NT2/D1 (cell line): ENCODE results near the gene USP6NL.

Experiments
- DNase-seq: peaks from one replicate; pipeline ENCODE4 v3.0.0-alpha.2; 2011; ENCODE audit warnings: low read depth, low spot score
- H3K27me3 ChIP-seq: 2 replicates; pipeline ENCODE4 v1.6.0; 2011; ENCODE audit warnings: mild to moderate bottlenecking; ENCODE audit not compliant: insufficient read length, insufficient read depth
- H3K36me3 ChIP-seq: 2 replicates; pipeline ENCODE4 v1.6.1; 2011; ENCODE audit warnings: mild to moderate bottlenecking, low read length, mixed read lengths; ENCODE audit not compliant: insufficient read depth, insufficient read length
- H3K4me1 ChIP-seq: 2 replicates; pipeline ENCODE4 v1.5.1; 2011; ENCODE audit not compliant: insufficient read depth, insufficient read length
- H3K4me3 ChIP-seq: 2 replicates; pipeline ENCODE4 v1.5.1; 2011; ENCODE audit warnings: low read depth; ENCODE audit not compliant: insufficient read length
- H3K9ac ChIP-seq: 2 replicates; pipeline ENCODE4 v1.6.0; 2011; ENCODE audit warnings: low read depth; ENCODE audit not compliant: insufficient read length
- H3K9me3 ChIP-seq: 2 replicates; pipeline ENCODE4 v1.5.1; 2011; ENCODE audit warnings: mild to moderate bottlenecking, low read length; ENCODE audit not compliant: insufficient read depth
- SUZ12 ChIP-seq: IDR thresholded peaks from 2 replicates; pipeline ENCODE4 v1.6.1; 2011; ENCODE audit not compliant: insufficient read length, insufficient read depth; ENCODE audit errors: extremely low read depth
- YY1 ChIP-seq: IDR thresholded peaks from 2 replicates; pipeline ENCODE4 v1.6.1; 2011; ENCODE audit not compliant: insufficient read length, insufficient read depth
- ZNF274 ChIP-seq: IDR thresholded peaks from 2 replicates; pipeline ENCODE4 v1.6.1; 2011; ENCODE audit warnings: mild to moderate bottlenecking, low read depth, low read length

Gene USP6NL

GRCh38 chr10:11560076-11560709 lies 51.3 kb downstream of the USP6NL start:
- Histone ChIP-seq H3K4me3 (no peak overlapping the region), H3K4me1 (no peaks in the 10 kb centered on the region), H3K9ac (no peak overlapping the region), H3K36me3 (no peaks in the 10 kb centered on the region), H3K9me3 (no peaks in the 10 kb centered on the region), H3K27me3 (no peaks in the 10 kb centered on the region)
- no peak for DNase-seq
- TF ChIP-seq SUZ12, result no peak
- TF ChIP-seq YY1, result no peak
- TF ChIP-seq ZNF274, result no peak

GRCh38 chr10:11557967-11558366 lies 53.5 kb downstream of the USP6NL start:
- Histone ChIP-seq H3K4me1 (no peaks in the 10 kb centered on the region), H3K9me3 (no peaks in the 10 kb centered on the region), H3K27me3 (no peaks in the 10 kb centered on the region), H3K9ac (no peak overlapping the region), H3K4me3 (no peak overlapping the region), H3K36me3 (no peaks in the 10 kb centered on the region)
- no peak for TF ChIP-seq SUZ12
- no peak for TF ChIP-seq YY1
- TF ChIP-seq ZNF274, result no peak
- no peak for DNase-seq

GRCh38 chr10:11557513-11557912 lies 53.9 kb downstream of the USP6NL start:
- Histone ChIP-seq H3K9ac (no peak overlapping the region), H3K4me1 (no peaks in the 10 kb centered on the region)
- TF ChIP-seq YY1 (no peak), SUZ12 (no peak), ZNF274 (no peak)

GRCh38 chr10:11555556-11555955 lies 55.9 kb downstream of the USP6NL start:
- Histone ChIP-seq H3K4me3 (no peak overlapping the region), H3K9me3 (no peaks in the 10 kb centered on the region), H3K4me1 (no peaks in the 10 kb centered on the region), H3K27me3 (no peaks in the 10 kb centered on the region), H3K9ac (no peak overlapping the region), H3K36me3 (no peaks in the 10 kb centered on the region)
- DNase-seq, result no peak
- no peak for TF ChIP-seq SUZ12
- TF ChIP-seq YY1, result no peak

More at GRCh38 chr10:11557513-11557912, 53.9 kb downstream of the USP6NL start:
- Histone ChIP-seq H3K9me3 (no peaks in the 10 kb centered on the region), H3K27me3 (no peaks in the 10 kb centered on the region), H3K36me3 (no peaks in the 10 kb centered on the region), H3K4me3 (no peak overlapping the region)
- DNase-seq, result no peak

- TF ChIP-seq SUZ12 (no peak), ZNF274 (no peak), YY1 (no peak)
- no peak for DNase-seq
- H3K27me3 ChIP-seq, result no peaks in the 10 kb centered on the region
- no peaks in the 10 kb centered on the region for H3K9me3 ChIP-seq
- no peaks in the 10 kb centered on the region for H3K4me1 ChIP-seq
- H3K4me3 ChIP-seq, result no peak overlapping the region
- H3K9ac ChIP-seq, result no peak overlapping the region
- no peaks in the 10 kb centered on the region for H3K36me3 ChIP-seq
Measured at GRCh38 chr10:11553773-11554381, 57.6 kb downstream of the USP6NL start.

- Histone ChIP-seq H3K4me1 (no peaks in the 10 kb centered on the region), H3K4me3 (no peak overlapping the region), H3K27me3 (no peaks in the 10 kb centered on the region), H3K9me3 (no peaks in the 10 kb centered on the region), H3K9ac (no peak overlapping the region), H3K36me3 (no peaks in the 10 kb centered on the region)
- no peak for DNase-seq
- no peak for TF ChIP-seq SUZ12
- no peak for TF ChIP-seq YY1
- no peak for TF ChIP-seq ZNF274
Measured at GRCh38 chr10:11551916-11552602, 59.4 kb downstream of the USP6NL start.

GRCh38 chr10:11551104-11551503 lies 60.3 kb downstream of the USP6NL start:
- no peak overlapping the region for H3K4me3 ChIP-seq
- H3K9ac ChIP-seq, result no peak overlapping the region
- no peaks in the 10 kb centered on the region for H3K27me3 ChIP-seq
- TF ChIP-seq YY1, result no peak
- no peak for TF ChIP-seq SUZ12
- H3K36me3 ChIP-seq, result no peaks in the 10 kb centered on the region
- no peaks in the 10 kb centered on the region for H3K4me1 ChIP-seq
- DNase-seq, result no peak
- no peaks in the 10 kb centered on the region for H3K9me3 ChIP-seq
